ENCODE data around the gene OGN.

OGN gene, protein sequence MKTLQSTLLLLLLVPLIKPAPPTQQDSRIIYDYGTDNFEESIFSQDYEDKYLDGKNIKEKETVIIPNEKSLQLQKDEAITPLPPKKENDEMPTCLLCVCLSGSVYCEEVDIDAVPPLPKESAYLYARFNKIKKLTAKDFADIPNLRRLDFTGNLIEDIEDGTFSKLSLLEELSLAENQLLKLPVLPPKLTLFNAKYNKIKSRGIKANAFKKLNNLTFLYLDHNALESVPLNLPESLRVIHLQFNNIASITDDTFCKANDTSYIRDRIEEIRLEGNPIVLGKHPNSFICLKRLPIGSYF

DNA sequence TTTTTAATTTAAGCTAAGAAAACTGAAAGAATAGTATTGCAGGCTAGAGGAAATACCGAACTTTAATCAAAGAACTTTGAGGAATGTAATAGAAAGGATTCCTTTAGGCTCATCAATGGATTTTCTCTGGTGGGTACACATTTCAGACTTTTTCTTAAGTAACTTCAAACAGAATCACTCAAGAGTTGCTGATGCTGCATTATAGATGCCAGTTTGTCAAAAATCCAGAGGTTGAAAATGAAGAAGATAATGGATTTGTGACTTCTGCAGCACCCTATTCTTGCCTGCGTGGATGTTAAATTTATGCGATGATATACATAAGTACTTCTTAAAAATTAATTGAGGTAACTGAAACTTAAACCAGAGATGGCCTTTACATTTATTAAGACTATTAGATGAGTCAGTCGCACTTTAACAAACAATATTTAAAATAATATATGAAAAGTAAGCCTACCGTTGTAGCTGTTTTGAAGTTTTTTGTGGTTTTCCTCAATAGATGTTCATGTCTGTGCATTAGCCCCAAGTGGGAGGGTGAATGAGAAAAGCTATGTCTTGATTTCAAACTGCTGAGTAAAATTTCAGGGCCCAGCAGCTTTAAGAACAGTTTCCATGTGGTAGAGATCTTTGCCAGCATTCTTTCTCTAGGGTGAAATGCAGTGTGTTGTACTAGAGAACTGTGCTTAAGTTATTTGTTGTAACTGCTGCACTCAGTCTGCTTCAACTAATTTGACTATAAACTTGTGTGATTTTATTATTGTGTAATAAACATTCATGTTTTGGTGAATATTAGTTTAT is at the start of gene OGN:
TSS of gene OGN (minus strand) at position 537 of the 795 bp plus-strand sequence. CDS start 1,171 bp downstream, outside the sequence.
- no peak for DNase-seq

DNA sequence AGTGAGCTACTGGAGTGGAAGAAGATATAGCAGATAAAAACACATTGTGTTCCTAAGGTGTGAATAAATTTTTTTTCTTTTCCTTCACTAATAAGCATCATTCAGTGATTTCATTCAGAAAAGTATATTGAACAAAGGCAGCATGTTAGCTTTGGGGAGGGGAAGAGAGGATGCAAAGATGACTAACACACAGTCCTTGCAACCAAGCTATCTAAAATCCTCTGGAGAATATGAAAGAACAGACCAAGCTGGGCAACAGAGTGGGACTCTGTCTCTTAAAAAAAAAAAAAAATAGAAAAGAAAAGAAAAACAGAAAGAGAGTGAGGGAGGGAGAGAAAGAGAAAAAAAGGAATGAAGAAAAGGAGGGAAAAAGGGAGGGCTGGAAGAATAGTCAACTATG is 42.2 kb upstream of the OGN start:
- DNase-seq = no peak

DNA sequence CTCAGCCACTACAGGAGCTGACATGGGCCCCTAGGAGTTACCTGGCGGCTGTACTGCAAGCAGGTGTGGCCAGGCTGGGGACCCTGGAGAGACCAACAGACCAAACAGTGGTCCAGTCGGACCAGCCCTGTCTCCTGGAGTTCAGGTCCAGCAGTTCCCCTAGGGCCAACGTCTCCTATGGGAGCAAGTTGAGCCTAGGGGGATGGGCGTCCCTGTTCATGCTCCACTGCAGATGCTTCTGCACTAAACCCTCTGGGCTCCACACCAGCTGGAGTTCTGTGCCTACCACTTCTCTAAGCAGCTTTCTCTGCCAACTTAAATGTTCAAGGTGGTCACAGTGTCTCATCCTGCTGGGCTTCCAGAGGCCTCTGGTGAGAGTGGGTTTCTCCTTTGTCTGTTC is 40.5 kb upstream of the OGN start:
- no peak for DNase-seq

DNA sequence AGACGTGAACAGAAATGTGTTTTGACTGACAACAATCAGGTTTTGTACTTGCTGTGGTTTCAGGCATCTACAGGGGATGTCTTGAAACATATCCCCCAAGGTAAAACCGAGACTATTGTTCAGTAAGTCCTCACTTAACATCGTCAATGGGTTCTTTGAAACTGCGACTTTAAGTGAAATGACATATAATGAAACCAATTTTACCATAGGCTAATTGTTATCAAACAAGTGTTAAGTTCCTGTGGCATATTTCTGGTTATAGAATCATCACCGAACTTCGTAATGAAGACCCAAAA is 36.3 kb upstream of the OGN start:
- no peak for DNase-seq

DNA sequence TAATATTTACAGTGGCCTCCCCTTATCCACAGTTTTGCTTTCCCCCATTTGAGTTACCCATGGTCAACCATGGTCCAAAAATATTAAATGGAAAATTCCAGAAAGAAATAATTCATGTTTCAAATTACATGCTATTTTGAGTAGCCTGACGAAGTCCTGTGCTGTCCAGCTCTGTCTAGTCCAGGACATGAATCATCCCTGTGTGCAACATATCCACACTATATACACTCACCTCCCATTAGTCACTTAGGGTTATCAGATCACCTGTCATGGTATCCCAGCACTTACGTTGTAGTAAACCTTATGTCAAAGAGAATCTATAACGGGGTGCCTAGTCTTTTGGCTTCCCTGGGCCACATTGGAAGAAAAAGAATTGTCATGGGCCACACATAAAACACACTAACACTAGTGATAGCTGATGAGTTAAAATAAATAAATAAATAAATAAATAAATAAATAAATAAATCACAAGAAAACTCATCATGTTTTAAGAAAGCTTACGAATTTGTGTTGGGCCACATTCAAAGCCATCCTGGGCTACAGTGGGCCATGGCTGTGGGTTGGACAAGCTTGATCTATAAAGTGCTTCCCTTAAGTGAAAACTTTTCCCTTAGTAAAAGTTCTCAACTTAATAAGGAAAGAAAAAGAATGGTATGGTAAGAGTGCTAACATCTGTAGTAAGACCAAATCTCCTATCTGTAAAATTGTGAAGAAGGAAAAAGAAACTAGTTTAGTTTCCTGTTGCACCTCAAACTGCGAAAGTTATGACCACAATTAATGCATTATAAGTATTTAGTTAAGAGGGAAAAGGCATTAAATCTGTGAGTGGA is 35.8 kb upstream of the OGN start:
- DNase-seq = peak; percentile 28

DNA sequence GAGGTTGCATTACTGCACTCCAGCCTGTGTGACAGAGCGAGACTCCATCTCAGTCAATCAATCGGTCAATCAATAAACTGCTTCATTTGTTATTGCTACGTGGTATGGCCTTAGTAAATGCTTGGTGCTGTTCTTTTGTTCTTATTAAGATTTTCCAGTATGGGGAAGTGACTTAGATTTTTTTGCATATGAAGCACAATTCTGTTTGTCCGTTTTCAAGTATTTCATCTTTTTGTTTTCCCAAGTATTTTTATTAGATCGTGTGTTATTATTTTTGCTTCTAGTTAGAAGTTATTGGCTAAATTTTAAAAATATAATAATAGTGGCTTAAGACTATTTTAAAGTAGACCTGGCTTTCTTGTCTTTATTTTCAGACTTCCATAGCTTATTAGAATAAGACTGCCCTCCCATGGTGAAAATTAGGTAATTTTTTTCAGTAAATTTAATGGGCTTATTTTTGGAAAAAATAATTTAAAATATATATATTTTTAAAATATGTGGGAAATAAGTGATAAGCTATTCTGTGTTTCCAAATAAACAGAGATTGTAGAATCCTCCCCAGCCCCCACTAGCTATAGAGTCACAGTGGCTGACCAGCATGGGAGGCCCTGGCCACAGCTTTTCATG is 34.6 kb upstream of the OGN start:
- peak; percentile 8 for DNase-seq

DNA sequence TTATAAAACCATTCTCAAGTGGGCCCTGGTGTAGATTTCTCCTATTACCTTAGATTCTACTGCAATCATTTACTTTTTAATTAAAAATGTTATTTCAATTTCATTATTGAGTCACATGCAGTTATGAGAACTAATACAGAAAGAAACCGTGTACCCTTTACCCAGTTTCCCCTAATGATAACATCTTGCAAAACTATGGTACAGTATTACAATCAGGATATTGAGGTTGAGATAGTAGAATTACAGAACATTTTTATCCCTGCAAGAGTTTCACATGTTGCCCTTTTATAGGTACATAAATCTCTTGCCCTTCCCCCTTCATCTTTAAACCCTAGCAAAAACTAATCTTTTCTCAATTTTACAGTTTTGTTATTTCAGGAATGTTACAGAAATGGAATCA is 30.9 kb upstream of the OGN start:
- DNase-seq = no peak

DNA sequence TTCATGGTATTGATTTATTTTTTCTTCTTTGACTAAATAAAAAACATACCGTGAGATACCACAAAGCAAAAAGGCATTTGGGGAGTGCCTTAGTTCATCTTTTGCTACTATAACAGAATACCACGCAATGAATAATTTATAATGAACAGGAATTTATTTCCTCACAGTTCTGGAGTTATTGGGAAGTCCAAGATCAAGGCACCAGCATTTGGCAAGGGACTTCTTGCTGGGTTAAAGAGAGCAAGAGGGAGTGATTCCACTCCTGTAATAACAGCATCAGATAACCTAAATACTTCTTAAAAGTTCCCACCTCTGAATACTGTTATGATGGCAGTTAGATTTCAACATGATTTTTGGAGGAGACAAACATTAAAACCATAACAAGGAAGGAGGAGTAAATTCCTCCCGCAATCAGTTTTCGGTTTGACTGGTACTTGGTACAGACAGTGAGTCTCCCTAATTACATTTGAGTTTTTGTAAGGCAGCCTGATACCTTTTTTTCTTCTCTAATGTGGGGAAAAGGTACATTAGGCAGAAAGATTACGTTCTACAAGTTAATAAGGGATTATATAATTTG is 28.7 kb upstream of the OGN start:
- no peak for DNase-seq

DNA sequence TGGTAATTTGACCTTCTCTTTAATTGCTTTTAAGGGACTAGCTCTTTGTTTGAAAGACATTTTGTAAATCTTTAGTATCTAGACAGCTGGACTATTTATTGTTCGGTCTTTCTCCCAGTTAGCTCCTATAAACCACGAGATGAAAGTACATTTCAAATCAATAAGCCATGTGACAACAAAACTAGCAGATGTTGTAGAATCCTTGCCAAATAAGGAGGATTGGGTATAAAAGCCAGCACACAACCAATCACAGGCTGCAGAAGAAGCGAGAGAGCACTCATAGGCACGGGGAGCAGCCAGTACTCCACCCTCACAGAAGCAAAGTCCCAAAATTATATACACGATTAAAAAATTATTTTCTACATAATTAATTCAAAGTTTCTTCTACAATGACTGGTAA is 28.0 kb upstream of the OGN start:
- no peak for DNase-seq

DNA sequence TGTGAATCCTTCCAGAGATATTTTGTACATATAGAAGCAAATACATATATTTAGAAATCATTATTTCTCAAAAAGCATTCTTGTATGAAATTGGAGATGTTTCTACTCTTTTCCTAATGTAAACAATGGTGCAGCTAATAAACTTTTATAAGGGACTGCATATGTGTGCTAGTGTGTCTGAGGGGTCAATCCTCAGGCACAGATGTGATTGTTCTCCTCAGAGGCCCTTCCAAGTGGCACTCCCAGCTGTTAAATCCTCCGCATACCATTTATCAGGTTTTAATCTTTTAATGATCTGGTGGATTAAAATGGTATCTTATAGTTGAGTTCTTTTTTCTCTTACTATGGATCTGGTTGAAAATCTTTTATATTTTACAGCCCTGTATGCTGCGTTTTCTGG is 25.5 kb upstream of the OGN start:
- DNase-seq = no peak

DNA sequence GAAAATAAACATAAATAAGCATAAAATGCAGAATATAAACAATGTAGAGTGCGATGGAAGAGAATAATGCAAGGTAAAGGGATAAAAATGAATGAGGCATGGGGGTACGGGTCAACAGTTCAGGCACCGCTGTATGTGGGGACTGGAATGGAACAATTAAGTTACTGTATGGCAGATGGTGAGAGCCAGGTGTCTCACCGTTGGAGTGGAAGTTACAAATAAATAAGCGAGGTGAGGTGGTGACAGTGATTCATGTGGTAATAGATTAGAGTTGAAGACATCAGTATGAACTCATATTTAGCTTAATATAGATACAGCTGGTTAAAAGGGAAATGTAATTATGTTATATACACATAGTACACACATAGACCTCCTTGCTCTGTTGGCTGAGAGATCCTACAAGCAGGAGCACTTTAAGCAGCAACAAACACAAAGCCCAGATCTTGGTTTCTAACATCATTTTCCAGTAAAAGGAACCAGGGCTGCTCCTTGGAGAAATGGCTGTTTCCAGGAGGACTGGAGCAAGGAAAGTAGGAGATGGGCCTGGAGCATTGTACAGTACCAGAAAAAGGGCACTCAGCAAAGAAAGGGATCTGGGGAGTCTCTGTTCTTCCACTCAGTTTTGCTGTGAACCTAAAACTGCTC is 22.2 kb upstream of the OGN start:
- no peak for DNase-seq

DNA sequence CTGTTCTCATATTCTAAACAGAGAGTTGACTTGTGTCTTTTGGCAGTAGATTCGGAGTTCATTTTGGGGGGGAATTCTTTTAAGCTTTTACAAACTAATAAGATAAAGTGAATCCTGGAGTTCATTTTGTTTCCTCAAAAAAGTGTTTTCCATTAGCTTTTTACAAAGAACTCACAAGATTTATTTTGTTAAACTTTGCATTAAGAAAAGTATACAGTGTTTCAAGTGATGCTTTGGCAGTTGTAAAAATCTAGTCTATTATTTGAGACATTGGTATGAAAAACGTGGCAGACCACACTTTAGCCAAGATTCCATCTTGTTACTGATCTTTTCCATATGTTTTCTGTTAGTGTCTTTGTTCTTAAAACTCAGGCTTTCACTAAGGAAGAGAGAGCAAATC is 21.1 kb upstream of the OGN start:
- DNase-seq = no peak

DNA sequence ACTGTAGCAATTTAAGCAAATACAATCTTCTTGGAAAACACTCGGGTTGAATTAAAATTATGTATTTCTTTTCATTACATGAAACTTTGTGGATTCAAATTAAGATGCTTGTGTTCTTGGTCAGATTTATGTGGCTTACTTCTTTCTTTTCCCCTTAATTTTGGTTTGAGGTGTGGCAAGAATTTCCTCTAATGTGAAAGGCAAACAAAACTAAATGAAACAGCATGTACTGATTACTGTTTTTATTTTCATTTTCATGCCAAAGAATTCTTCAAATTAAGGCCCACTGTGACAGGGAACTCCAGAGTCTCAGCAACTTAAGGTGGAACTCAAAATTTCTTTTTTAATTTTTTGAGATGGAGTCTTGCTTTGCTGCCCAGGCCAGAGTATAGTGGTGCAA is 20.0 kb upstream of the OGN start, which contains the start of gene OMD:
TSS of gene OMD (minus strand) at position 132 of the 400 bp plus-strand sequence. CDS start 6,913 bp downstream, outside the sequence.
- no peak for DNase-seq

DNA sequence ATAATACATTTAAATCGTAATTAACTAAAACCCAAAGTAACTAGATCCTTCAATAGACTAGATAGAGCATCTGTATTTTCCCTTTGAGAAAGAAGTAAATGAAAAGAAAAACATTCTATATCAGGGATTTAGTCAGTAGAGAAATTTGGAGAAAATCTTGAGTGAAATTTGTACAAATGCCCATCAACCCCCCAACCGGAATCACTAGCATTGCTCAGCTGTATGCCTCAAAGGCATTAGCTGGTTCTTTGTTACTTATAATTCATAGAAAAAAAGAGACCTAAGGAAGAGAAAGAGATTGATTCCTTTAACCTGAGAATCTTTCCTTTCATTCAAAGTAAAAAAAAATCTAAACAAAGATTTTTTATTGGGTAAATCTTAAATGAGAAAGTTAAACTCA is 19.2 kb upstream of the OGN start:
- DNase-seq = no peak

DNA sequence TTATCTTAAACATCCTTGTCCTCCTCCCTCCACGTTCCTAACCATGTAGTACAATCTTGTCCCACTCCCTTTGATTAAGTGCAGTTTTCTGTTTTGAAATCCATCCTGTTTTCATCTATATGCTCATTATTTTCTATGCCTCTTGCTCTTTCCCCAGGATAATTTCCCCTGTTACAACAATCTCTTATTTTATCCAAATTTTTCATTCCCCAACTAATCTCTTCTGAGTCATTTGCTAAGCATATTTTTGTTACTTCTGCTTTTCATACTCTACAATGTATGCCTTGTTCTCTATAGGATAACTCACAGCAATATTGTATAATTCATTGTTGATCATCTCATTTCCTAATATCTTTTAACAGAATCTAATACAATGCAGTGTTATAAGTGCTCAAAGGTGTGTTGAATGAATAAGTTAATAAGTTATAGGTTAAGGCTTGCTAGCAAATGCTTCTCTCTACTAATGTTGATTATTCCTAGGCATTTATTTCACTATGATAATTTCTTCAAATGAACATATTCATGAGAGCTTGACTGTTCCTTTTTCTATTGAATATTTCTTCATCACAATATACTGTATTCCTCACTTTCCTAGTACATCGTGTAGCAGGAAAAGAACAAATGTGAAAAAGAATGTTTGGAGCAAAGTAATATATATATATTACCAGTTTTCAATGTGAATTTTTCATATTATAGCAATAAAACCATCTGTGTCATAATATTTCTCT is 18.4 kb upstream of the OGN start:
- DNase-seq = no peak

DNA sequence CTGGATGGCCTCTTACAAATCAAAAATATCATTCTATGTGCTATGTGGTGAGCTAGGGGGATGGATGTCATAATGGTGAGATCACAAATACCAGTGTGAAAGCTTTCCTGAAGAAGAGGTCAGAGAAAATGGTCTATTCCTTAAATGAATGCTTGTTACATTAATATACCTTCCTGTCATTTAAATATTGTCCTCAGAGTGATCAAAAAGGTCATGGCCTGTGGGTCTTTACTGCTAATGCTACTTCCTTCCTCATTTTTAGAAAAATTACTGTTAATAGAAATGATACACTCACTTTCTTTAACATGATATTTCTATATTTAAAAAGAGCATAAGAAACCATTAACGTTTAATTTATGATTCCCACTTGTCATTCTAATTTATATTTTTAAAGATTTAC is 10.2 kb upstream of the OGN start:
- peak; percentile 4 for DNase-seq

DNA sequence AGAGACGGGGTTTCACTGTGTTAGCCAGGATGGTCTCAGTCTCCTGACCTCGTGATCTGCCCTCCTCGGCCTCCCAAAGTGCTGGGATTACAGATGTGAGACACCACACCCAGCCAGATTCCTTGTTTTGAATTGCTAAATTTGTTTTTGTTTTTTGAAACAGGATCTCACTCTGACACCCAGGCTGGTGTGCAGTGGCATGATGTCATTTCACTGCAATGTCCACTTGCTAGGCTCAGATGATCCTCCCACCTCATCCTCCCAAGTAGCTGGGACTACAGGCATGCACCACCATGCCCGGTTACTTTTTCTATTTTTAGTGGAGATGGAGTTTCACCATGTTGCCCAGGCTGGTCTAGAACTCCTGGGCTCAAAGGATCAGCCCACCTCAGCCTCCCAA is 6.8 kb upstream of the OGN start:
- peak; percentile 15 for DNase-seq

DNA sequence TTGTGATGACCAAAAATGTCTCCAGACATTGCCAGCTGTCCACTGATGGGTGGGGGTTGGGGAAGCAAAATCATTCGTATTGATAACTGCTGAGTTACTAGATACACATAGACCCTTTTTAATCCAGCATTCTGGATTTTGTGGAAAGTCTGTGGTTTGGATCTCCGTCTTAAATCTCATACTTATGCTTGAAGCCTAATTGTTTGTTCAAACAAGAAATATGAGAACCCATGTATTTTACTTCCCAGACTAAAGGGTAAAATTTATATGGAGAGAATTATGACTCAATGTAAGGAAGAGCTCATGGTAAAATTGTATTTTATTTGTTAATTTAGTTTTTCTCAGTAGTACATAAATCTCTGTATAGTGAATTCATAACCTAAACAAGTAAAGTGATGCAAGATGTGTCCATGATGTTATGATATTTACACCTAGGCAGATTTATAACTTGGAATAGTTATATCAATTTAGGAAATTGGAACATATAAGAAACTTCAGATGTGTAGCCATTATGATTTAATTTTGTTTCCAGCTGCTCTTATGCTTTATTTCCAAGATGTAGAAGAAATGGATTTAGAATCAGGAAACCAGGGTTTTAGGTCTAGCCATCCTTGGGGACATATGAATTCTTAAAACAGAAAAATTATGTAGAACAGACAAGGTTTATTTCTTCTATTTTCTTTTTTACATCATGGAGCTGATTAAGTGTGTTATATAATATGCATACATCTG is 4.5 kb upstream of the OGN start:
- DNase-seq = no peak

DNA sequence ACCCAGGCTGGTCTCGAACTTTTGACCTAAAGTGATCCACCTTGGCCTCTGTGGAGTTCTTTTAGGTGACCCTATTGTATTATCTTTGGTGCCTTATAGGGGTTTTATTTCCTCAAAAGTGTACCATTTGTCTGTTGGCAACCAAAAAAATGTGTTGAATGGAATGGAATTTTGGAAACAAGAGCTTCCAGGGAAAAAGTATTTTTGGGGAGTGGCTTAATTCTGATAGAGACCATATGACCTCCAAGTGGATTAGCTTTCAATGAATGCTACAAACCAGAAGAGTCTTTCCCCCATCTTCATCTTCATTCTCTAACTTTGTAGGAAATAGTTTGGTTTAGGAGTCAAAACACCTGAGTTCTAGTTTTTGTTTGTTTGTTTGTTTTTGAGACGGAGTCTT is 3.4 kb upstream of the OGN start:
- DNase-seq = no peak

DNA sequence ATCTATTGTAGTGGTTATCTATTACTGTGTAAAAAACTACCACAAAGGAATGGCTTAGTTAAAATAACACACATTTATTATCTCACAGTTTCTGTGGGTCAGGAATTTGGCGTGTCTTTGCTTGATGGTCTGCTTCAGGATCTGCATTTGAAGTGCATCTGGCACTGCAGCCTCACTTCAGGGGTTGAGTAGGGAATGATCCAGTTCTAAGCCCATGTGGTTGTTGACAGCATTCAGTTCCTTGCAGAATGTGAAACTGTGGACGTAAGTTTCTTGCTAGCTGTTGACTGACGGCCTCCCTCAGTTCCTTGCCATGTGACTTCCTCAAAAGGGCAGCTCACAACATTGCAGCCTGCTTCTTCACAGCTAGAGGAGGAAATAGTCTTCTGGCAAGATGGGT is 2.1 kb upstream of the OGN start:
- DNase-seq = no peak

DNA sequence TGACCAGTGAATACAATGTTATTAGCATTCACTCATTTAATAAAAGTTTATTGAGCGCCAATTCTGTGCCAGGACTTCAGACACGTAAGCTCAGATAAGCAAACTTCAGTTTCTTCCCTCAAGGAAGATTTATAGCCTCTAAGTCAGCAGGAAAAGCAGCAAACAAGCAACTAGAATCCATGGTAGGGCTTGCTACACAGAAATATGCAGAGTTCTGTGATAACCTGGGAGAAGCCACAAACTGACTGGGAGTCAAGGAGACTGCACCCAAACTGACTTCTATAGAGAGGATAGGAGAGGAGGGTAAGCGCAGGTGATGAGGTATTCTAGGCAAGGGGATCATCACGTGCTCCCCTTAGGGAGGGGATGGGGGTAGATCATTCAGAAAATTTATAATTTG is 1.4 kb upstream of the OGN start:
- no peak for DNase-seq

Measured in EL (cell line).